CD4-positive, CD25-positive, alpha-beta regulatory T cell (primary cell): ENCODE results near the gene HDAC1. TPM values are rescaled to one million over a fixed set of nuclear protein-coding genes. Genes with fewer than 3 reads are reported as not detected.
A peak's percentile ranks its signal among the peaks of the same experiment; 100 is the strongest.
"Not testable (repeated sequence)": the region's sequence is repeated elsewhere in the genome, so short reads cannot be mapped to it uniquely, and the experiment has no call there.

ENCODE experiments used
- ATAC-seq, 2 donors: fragments of 150-1000 bp; cut with Tn5 transposase; one replicate each; pipeline ENCODE4 v1.10.0; 2021; ENCODE audit warnings: low read depth in 2 of 2, moderate number of reproducible peaks in 2 of 2, moderate library complexity in 1 of 2
- DNase-seq, 3 donors: peaks; one replicate each; pipeline versions ENCODE4 v3.0.0 to v3.0.0-alpha.2; 2012 to 2022; ENCODE audit warnings: mixed read lengths in 1 of 3
- H3K27ac ChIP-seq: one replicate; pipeline ENCODE4 v1.7.0; 2013; ENCODE audit warnings: mild to moderate bottlenecking, low read length; ENCODE audit not compliant: insufficient read depth, poor library complexity, severe bottlenecking
- H3K27me3 ChIP-seq: one replicate; pipeline ENCODE4 v1.7.0; 2013; ENCODE audit warnings: low read length; ENCODE audit not compliant: control insufficient read depth, insufficient read depth
- H3K36me3 ChIP-seq: one replicate; pipeline ENCODE4 v1.7.0; 2013; ENCODE audit warnings: mild to moderate bottlenecking, low read length, moderate library complexity; ENCODE audit not compliant: control insufficient read depth, insufficient read depth
- H3K4me1 ChIP-seq: 2 replicates; pipeline ENCODE4 v1.7.0; 2013; ENCODE audit warnings: mild to moderate bottlenecking, low read length; ENCODE audit not compliant: insufficient read depth, control insufficient read depth, poor library complexity, severe bottlenecking
- H3K4me3 ChIP-seq: one replicate; pipeline ENCODE4 v1.7.0; 2013; ENCODE audit warnings: low read depth, mild to moderate bottlenecking, low read length, moderate library complexity
- H3K9me3 ChIP-seq, 2 experiments: 1 replicate in 1 of 2; 2 replicates in 1 of 2; pipeline ENCODE4 v1.7.0; 2013; ENCODE audit warnings: low read length in 2 of 2, mild to moderate bottlenecking in 1 of 2, moderate library complexity in 1 of 2; ENCODE audit not compliant: control insufficient read depth in 2 of 2
- H3K27ac Mint-ChIP-seq, 3 donors: one replicate each; pipeline ENCODE4 v1.8.0; 2020 to 2022; ENCODE audit warnings: mild to moderate bottlenecking in 3 of 3, mixed read lengths in 3 of 3, moderate library complexity in 2 of 3
- H3K27me3 Mint-ChIP-seq: one replicate; pipeline ENCODE4 v1.8.0; 2022; ENCODE audit warnings: mild to moderate bottlenecking, mixed read lengths
- H3K36me3 Mint-ChIP-seq: one replicate; pipeline ENCODE4 v1.8.0; 2020; ENCODE audit warnings: mixed read lengths
- H3K4me1 Mint-ChIP-seq, 4 donors: one replicate each; pipeline ENCODE4 v1.8.0; 2020 to 2022; ENCODE audit warnings: mixed read lengths in 4 of 4, mild to moderate bottlenecking in 1 of 4
- H3K4me3 Mint-ChIP-seq, 4 donors: one replicate each; pipeline ENCODE4 v1.8.0; 2020 to 2022; ENCODE audit warnings: mild to moderate bottlenecking in 4 of 4, mixed read lengths in 4 of 4, moderate library complexity in 3 of 4
- H3K9me3 Mint-ChIP-seq, 7 donors: one replicate each; pipeline ENCODE4 v1.8.0; 2020 to 2022; ENCODE audit warnings: mixed read lengths in 7 of 7, mild to moderate bottlenecking in 3 of 7, moderate library complexity in 2 of 7
- polyA plus RNA-seq, 4 donors: library from polyadenylated mRNA; unstranded; fragments of 300-500 nt; fragmentation: Illumina TruSeq; gene quantifications; one replicate each; pipeline ENCODE4 v1.2.3, GENCODE V29; 2021
- total RNA-seq: library from RNA; stranded (reverse); gene quantifications from one replicate; pipeline ENCODE4 v1.2.3, GENCODE V29; 2022

The HDAC1 gene
- total and polyA plus RNA-seq, 5 donors from 2014 or later: 98.2 to 150 (median 145) TPM

GRCh38 chr1:32275424-32275823, 16.5 kb upstream of the HDAC1 start:
- H3K27ac ChIP-seq: peak overlapping the region; percentile 79
- peaks cover 42% of the 10 kb centered on the region for H3K4me1 ChIP-seq
- H3K36me3 Mint-ChIP-seq: peaks cover 46% of the 10 kb centered on the region
- no peak overlapping the region for H3K27ac Mint-ChIP-seq
- no peak for ATAC-seq
- H3K27me3 ChIP-seq: no peaks in the 10 kb centered on the region
- no peaks in the 10 kb centered on the region for H3K9me3 Mint-ChIP-seq
- H3K27me3 Mint-ChIP-seq: no peaks in the 10 kb centered on the region
- peak overlapping the region in 1 of 4 donors; percentile 31 for H3K4me3 Mint-ChIP-seq
- H3K4me1 Mint-ChIP-seq: peaks cover 4 to 64% (median 38%) of the 10 kb centered on the region in 4 donors
- H3K36me3 ChIP-seq: peaks cover 63% of the 10 kb centered on the region
- no peak overlapping the region for H3K4me3 ChIP-seq
- H3K9me3 ChIP-seq: no peaks in the 10 kb centered on the region
- no peak for DNase-seq

GRCh38 chr1:32276032-32276782, 15.7 kb upstream of the HDAC1 start:
- Histone ChIP-seq H3K4me1 (peaks cover 39% of the 10 kb centered on the region), H3K4me3 (no peak overlapping the region), H3K9me3 (no peaks in the 10 kb centered on the region), H3K27me3 (no peaks in the 10 kb centered on the region), H3K36me3 (peaks cover 69% of the 10 kb centered on the region), H3K27ac (peak overlapping the region; percentile 79)
- ATAC-seq (no peak), DNase-seq (no peak)
- Mint-ChIP-seq H3K27me3 (no peaks in the 10 kb centered on the region), H3K4me3 (peak overlapping the region in 1 of 4 donors; percentile 24), H3K9me3 (no peaks in the 10 kb centered on the region), H3K36me3 (peaks cover 46% of the 10 kb centered on the region), H3K27ac (peak overlapping the region in 1 of 3 donors; percentile 20), H3K4me1 (peaks cover 4 to 60% (median 36%) of the 10 kb centered on the region in 4 donors)

- H3K27ac Mint-ChIP-seq, ATAC-seq: not testable (repeated sequence)
These were observed 7.1 kb upstream of the HDAC1 start for GRCh38 chr1:32284777-32285176.

DNA sequence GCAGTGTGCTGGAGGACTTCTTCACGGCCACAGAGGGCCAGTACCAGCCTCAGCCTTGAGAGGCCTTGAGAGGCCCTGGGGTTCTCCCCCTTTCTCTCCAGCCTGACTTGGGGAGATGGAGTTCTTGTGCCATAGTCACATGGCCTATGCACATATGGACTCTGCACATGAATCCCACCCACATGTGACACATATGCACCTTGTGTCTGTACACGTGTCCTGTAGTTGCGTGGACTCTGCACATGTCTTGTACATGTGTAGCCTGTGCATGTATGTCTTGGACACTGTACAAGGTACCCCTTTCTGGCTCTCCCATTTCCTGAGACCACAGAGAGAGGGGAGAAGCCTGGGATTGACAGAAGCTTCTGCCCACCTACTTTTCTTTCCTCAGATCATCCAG, 6.2 kb upstream of the HDAC1 start:
- H3K27me3 Mint-ChIP-seq: no peaks in the 10 kb centered on the region
- Histone ChIP-seq H3K36me3 (peaks cover 59% of the 10 kb centered on the region), H3K27me3 (no peaks in the 10 kb centered on the region), H3K4me1 (peaks cover 6% of the 10 kb centered on the region), H3K4me3 (no peak overlapping the region), H3K27ac (no peak overlapping the region), H3K9me3 (no peaks in the 10 kb centered on the region)
- H3K9me3 Mint-ChIP-seq: no peaks in the 10 kb centered on the region
- DNase-seq: no peak
- peaks cover 13% of the 10 kb centered on the region for H3K36me3 Mint-ChIP-seq
- no peak for ATAC-seq
- H3K4me1 Mint-ChIP-seq: peaks cover 0 to 10% (median 5%) of the 10 kb centered on the region in 4 donors
- H3K27ac Mint-ChIP-seq: peak overlapping the region in 1 of 3 donors; percentile 60
- H3K4me3 Mint-ChIP-seq: no peak overlapping the region

More at GRCh38 chr1:32284777-32285176, 7.1 kb upstream of the HDAC1 start:
- H3K4me3 ChIP-seq, H3K4me1 ChIP-seq, H3K27ac ChIP-seq, H3K4me3 Mint-ChIP-seq, H3K9me3 ChIP-seq, H3K27me3 ChIP-seq, H3K27me3 Mint-ChIP-seq, H3K4me1 Mint-ChIP-seq, H3K9me3 Mint-ChIP-seq, DNase-seq: not testable (repeated sequence)
- peaks cover 18% of the 10 kb centered on the region for H3K36me3 Mint-ChIP-seq
- H3K36me3 ChIP-seq: peaks cover 67% of the 10 kb centered on the region

DNA sequence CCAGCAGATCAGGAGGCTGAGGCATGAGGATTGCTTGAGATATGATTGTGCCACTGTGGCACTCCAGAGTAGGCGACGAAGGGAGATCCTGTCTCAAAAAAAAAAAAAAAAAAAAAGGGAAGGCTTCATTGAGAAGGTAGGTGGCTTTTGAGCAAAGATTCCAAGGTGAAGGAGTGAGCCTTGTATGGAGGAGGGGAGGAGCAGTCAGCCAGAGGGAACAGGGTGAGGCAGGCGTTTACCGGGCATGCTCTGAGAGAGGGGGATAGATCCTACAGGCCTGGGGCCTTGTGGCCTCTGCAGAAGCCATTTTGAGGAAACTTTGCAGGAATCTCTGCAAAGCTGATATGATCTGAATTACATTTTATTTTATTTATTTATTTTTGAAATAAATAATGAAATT, 5.1 kb upstream of the HDAC1 start:
- Histone ChIP-seq H3K9me3 (no peaks in the 10 kb centered on the region), H3K4me3 (no peak overlapping the region), H3K36me3 (peaks cover 48% of the 10 kb centered on the region), H3K27ac (no peak overlapping the region), H3K4me1 (peaks cover 16% of the 10 kb centered on the region), H3K27me3 (no peaks in the 10 kb centered on the region)
- no peak overlapping the region for H3K27ac Mint-ChIP-seq
- peaks cover 13% of the 10 kb centered on the region for H3K36me3 Mint-ChIP-seq
- DNase-seq: no peak
- ATAC-seq: no peak
- no peaks in the 10 kb centered on the region for H3K9me3 Mint-ChIP-seq
- H3K27me3 Mint-ChIP-seq: no peaks in the 10 kb centered on the region
- H3K4me1 Mint-ChIP-seq: peaks cover 2 to 20% (median 10%) of the 10 kb centered on the region in 4 donors
- no peak overlapping the region for H3K4me3 Mint-ChIP-seq

GRCh38 chr1:32289256-32289655, 2.6 kb upstream of the HDAC1 start:
- no peak overlapping the region for H3K4me3 ChIP-seq
- Mint-ChIP-seq H3K4me3 (peak overlapping the region in 1 of 4 donors; percentile 78), H3K4me1 (peaks cover 5 to 42% (median 18%) of the 10 kb centered on the region in 4 donors), H3K27ac (peak overlapping the region in 1 of 3 donors; percentile 56), H3K36me3 (peaks cover 17% of the 10 kb centered on the region), H3K27me3 (no peaks in the 10 kb centered on the region), H3K9me3 (peaks cover 0 to 2% (median 0%) of the 10 kb centered on the region in 7 donors)
- H3K9me3 ChIP-seq: no peaks in the 10 kb centered on the region
- no peak for DNase-seq
- H3K36me3 ChIP-seq: peaks cover 26% of the 10 kb centered on the region
- H3K27me3 ChIP-seq: no peaks in the 10 kb centered on the region
- peaks cover 38% of the 10 kb centered on the region for H3K4me1 ChIP-seq
- no peak for ATAC-seq
- no peak overlapping the region for H3K27ac ChIP-seq

DNA sequence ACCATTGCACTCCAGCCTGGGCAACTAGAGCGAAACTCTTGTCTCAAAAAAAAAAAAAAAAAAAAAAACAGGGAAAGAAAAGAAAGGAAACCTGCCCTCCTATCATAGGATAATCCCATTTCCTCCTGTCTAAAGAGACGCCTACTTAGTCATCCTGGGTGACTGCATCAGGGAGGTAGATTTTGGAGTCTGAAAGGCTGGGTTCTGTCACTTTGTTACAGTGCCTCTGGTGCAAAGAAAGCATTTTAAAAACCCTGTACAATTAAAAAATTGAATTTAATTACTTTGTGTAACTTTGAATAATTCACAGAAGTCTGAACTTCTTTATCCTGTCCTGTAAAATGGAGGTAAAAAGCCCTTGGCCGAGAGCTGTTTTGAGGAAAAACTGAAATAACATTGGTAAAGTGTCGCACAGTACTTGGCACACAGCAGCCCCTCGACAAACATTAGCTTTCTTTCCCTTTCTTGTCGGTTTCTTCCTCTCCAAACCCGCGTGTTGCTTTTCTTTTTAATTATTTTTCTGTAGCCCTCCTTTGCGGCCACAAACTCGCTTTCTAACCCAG, 657 bp upstream of the HDAC1 start:
- H3K4me3 Mint-ChIP-seq: peak overlapping the region; percentile 94 to 100 (median 99)
- no peak for ATAC-seq
- H3K36me3 ChIP-seq: peaks cover 15% of the 10 kb centered on the region
- H3K27ac ChIP-seq: peak overlapping the region; percentile 85
- H3K36me3 Mint-ChIP-seq: peaks cover 13% of the 10 kb centered on the region
- H3K4me3 ChIP-seq: peak overlapping the region; percentile 95
- no peaks in the 10 kb centered on the region for H3K27me3 Mint-ChIP-seq
- peaks cover 12 to 62% (median 31%) of the 10 kb centered on the region in 4 donors for H3K4me1 Mint-ChIP-seq
- peak overlapping the region; percentile 95 to 100 (median 99) for H3K27ac Mint-ChIP-seq
- H3K27me3 ChIP-seq: no peaks in the 10 kb centered on the region
- no peak for DNase-seq
- H3K4me1 ChIP-seq: peaks cover 56% of the 10 kb centered on the region
- peaks cover 0 to 2% (median 0%) of the 10 kb centered on the region in 7 donors for H3K9me3 Mint-ChIP-seq
- H3K9me3 ChIP-seq: no peaks in the 10 kb centered on the region
